GM21786 (cell line): ENCODE measurements around the gene DAPK2.

ENCODE experiments used
- ATAC-seq: cut with Tn5 transposase; IDR thresholded peaks from one replicate; pipeline ENCODE4 v1.9.1; 2021; ENCODE audit not compliant: unreplicated experiment

DAPK2 gene

DNA sequence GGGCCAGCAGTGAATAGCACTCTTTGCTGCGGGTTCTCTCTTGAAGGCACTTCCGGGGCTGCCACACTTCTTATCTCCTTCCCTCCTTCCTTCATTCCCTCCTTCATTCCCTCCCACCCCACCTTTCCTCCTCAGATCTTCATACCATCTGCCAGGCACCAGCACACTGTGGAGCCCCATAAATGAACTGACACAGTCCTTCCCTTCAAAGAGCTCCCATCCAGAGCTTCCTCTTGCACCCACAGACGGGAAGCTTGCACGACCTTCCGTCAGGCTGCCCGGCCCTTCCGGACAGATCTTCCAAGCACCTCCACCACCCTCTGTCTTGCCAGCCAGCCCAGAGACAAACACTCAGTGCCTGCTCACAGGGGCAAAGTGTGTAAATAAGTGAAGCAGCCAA, 147.1 kb downstream of the DAPK2 start:
- ATAC-seq = no peak

- ATAC-seq = peak; percentile 63
Measured at GRCh38 chr15:63896336-63897115, 149.8 kb downstream of the DAPK2 start.

- no peak for ATAC-seq
Measured at GRCh38 chr15:63895787-63896218, 150.5 kb downstream of the DAPK2 start.

DNA sequence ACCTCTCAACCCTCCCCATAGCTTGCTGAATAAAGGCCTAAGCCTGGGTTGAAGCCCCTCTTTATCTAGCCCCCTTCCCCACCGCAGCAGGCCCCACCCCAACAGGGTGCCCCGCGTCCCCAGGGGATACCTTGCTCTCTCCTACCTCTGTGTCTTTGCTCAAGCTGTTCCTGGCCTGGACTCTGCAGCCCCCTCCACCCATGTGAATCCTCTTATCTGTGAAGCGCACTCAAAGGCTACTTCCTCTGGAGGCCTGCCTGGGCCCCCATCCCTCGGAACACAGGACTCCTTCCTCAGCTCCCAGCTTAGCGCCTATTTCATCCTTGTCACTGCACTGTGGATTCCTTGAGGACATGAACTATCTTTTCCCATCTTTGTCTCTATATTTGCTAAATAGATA, 151.1 kb downstream of the DAPK2 start:
- ATAC-seq = no peak

GRCh38 chr15:63894662-63894949, 151.7 kb downstream of the DAPK2 start:
- ATAC-seq = no peak

DNA sequence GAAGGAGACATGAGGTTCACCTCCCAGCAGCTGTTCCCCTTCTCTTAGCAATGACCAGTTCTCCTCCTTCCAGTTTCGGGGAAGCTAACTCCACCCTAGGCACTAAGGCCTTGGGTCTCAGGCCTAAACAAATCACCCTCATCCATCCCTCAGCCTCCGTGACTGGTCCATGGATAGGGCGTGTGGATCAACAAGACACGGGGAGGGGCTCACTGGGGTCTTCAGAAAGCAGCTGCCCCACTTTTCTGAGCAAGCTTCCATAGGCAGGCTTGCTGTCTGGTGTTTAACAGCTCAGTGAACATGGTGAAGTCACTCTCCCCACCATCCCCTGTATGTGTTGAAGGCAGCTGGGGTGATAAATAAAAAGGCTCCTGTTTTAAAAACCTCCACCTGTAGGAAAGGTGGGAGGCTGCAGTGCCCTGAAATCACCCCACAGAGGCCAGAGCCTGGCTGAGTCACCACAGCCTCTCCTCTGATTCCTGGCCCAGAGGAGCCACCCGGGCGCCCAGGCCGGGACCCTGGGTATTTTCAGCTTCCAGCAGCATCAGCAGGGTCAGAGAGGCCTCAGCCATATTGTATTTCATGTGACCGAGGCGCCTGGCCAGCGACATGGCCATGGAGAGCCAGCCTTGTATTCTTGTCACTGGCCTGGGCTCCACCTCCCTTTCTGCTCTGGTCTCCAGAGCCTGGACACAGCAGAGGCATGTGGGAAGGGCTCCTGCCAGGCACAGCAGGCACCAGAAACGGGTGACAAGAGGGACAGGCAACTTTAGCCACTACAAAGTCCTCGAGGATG, 152.2 kb downstream of the DAPK2 start:
- ATAC-seq = no peak

- ATAC-seq = peak; percentile 32
Measured at GRCh38 chr15:63892794-63893441, 153.4 kb downstream of the DAPK2 start.

- no peak for ATAC-seq
Measured at GRCh38 chr15:63891768-63892133, 154.5 kb downstream of the DAPK2 start.

- no peak for ATAC-seq
Measured at GRCh38 chr15:63891079-63891767, 155.1 kb downstream of the DAPK2 start.

DNA sequence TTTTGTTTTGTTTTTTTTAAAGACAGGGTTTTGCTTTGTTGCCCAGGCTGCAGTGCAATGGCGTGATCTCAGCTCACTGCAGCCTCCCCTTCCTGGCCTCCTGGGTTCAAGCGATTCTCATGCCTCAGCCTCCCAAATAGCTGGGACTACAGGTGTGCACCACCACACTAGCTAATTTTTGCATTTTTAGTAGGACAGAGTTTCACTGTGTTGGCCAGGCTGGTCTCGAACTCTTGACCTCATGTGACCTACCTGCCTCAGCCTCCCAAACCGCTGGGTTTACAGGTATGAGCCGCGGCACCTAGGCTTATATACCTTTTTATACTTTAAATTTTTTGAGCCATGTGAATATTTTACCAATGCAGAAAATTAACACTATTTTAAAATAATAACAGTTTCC, 155.7 kb downstream of the DAPK2 start:
- ATAC-seq = no peak

DNA sequence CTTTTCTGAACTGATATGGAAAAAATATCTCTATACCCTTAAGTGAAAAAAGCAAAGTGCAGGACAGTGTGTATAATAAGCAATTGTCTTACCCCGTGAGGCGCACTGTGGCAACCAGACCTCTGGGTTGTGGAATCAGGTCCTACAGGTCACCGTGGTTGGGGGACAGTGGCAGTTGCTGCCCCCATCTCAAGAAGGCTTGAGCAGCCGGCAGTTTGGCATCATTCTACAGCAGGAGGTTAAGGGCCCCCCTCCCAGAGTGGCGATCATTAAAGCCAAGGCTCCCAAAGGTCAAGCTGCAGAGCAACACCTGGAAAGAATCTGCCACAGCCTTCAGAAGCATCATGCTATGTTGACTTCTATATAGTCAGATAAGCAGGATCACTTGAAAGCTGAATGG, 156.5 kb downstream of the DAPK2 start:
- ATAC-seq = no peak

GRCh38 chr15:63888823-63889222, 157.5 kb downstream of the DAPK2 start:
- ATAC-seq = no peak

DNA sequence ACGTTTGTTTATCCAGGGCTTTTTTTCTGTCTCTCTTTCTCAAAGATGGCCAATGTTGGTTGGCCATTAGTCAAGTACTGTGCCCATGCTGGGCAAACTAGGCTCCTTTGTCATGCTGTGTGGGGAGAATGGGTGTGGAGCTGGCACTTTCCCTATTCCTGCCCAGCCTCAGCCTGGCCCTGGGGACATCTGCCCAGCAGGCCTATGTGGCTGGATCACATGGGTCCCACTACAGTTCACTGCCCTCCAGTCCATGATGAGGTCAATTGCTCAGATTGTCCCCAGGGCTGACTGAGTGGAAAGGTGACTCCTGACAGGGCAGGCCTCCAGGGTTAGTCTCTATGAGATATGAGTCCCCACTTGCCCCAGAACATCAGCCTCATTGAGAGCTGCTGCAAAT, 158.1 kb downstream of the DAPK2 start:
- no peak for ATAC-seq

DNA sequence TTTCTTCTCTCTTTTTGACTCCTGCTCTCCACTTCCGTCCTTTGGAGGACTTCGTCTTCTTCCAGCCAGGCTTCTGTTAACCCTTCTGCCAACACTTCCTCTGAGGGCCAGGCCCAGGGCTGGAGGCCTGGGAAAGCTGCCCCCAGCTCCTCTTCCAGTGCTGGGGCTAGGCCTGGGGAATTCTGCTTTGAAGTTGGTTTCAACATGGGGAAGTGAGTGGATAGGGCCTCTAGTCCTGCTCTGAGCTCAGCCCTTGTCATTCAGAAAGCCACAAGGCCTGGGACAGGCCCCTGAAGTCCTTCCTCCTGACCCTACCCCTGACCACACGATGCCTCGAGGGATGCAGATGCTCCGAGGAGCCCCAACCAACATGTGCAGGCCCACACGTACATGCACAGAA, 158.7 kb downstream of the DAPK2 start:
- no peak for ATAC-seq

DNA sequence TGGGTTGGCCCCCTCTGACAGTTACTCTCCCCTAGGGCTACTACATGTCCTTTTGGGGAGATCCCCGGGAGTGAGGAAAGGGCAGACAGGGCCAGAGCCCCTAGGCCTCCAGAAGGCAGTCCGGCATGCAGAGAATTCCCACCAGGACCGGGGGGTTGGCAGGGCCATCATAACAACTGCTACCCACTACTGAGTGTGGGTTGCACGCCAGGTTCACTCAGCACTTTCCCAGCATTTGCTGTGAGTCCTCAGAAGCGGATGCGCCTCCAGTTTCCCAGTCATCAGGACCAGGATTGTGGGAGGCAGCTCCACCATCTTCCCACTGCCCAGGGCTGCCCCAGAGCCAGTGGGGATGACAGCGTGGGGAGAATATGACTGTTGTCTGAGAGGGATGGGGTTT, 161.3 kb downstream of the DAPK2 start:
- no peak for ATAC-seq

GRCh38 chr15:63881431-63881830, 164.9 kb downstream of the DAPK2 start:
- ATAC-seq = no peak

DNA sequence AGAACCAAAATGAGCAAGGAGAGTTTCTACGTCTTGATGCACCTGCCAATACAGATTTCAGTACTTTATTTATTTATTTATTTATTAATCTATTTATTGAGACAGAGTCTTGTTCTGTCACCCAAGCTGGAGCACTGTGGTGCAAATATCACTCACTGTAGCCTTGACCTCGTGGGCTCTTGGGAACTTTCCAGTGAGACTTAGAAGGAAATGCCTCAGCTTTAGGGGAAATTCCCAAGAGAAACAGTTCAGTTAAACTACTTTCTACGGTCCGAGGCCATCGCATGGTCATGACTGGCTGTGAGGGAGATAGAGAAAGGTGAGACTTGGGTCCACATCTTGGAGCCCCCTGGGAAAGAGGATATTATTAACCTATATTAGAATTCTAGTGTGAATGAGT, 165.5 kb downstream of the DAPK2 start:
- no peak for ATAC-seq

GRCh38 chr15:63879995-63880394, 166.3 kb downstream of the DAPK2 start:
- no peak for ATAC-seq

GRCh38 chr15:63879211-63879610, 167.1 kb downstream of the DAPK2 start:
- ATAC-seq = no peak

- ATAC-seq = no peak
Measured at GRCh38 chr15:63877713-63878271, 168.5 kb downstream of the DAPK2 start.

- ATAC-seq = no peak
Measured at GRCh38 chr15:63876085-63876662, 170.1 kb downstream of the DAPK2 start.
